ENCODE measurements around the gene INSM1. TPM values are rescaled to one million over a fixed set of nuclear protein-coding genes. Genes with fewer than 3 reads are reported as not detected.

The INSM1 gene
- total RNA-seq, 1 experiment from 2014 or later = not detected

DNA sequence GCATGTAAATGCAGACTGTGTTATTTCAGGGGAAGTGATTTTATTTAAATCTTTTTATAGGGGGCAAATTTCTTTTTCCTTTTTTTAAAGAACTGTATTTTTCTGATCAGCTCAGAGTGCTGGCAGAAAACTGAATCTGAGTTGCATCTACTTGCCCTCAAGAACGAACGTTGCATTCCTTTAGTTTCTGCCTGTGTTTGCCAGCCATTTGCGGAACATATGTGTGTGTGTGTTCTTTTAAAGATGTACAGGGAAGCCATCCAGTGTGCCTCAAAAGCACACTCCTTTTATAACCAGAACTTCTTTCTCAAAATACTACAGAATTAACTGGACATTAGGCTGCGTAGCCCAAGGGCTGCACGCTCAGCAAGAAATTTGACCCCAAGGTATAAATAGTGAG lies 25.8 kb upstream of the INSM1 start:
- intact Hi-C loops (cut with micrococcal nuclease; ENCODE audit: unreplicated experiment) = no loop called here

GRCh38 chr20:20343932-20344331 lies 24.0 kb upstream of the INSM1 start:
- Histone ChIP-seq H3K4me3 (ENCODE audit: low read depth, low read length) (no peak overlapping the region), H3K36me3 (ENCODE audit: control insufficient read depth, insufficient read depth, low read length) (no peaks in the 10 kb centered on the region), H3K27me3 (replicated peaks; ENCODE audit: control insufficient read depth, insufficient read depth, low read length) (no peaks in the 10 kb centered on the region), H3K4me1 (no peaks in the 10 kb centered on the region), H3K9me3 (no peaks in the 10 kb centered on the region; the same call in 1 of the 2 replicates)
- no peak for DNase-seq
- Mint-ChIP-seq H3K9me3 (ENCODE audit: unreplicated experiment) (no peaks in the 10 kb centered on the region), H3K27ac (ENCODE audit: unreplicated experiment) (no peak overlapping the region), H3K36me3 (ENCODE audit: insufficient read depth, unreplicated experiment) (no peaks in the 10 kb centered on the region), H3K4me3 (ENCODE audit: unreplicated experiment) (no peak overlapping the region), H3K27me3 (ENCODE audit: insufficient read depth, unreplicated experiment) (peaks cover 20% of the 10 kb centered on the region), H3K4me1 (ENCODE audit: low read depth, unreplicated experiment) (no peaks in the 10 kb centered on the region)
- intact Hi-C loops (cut with micrococcal nuclease; ENCODE audit: unreplicated experiment) = no loop called here
- CTCF ChIA-PET = no interaction called here
- POLR2A ChIA-PET = no interaction called here
- TF ChIP-seq CTCF (IDR thresholded peaks at IDR 0.05; ENCODE audit: insufficient read depth in 1 of 2, low read depth in 1 of 2, low read length in 1 of 2, severe bottlenecking in 1 of 2, unreplicated experiment in 1 of 2) = no peak
- no TSS peak for BruUV-seq (replicated peaks)

More for the DNA sequence above, 25.8 kb upstream of the INSM1 start:
- DNase-seq = no peak
- no peak overlapping the region for H3K4me3 Mint-ChIP-seq (ENCODE audit: unreplicated experiment)
- ChIA-PET POLR2A (no interaction called here), CTCF (no interaction called here)
- peaks cover 7% of the 10 kb centered on the region for H3K9me3 Mint-ChIP-seq (ENCODE audit: unreplicated experiment)
- H3K36me3 Mint-ChIP-seq (ENCODE audit: insufficient read depth, unreplicated experiment) = no peaks in the 10 kb centered on the region
- BruUV-seq (replicated peaks) = no TSS peak
- Histone ChIP-seq H3K36me3 (ENCODE audit: control insufficient read depth, insufficient read depth, low read length) (no peaks in the 10 kb centered on the region), H3K9me3 (no peaks in the 10 kb centered on the region; the same call in 1 of the 2 replicates), H3K27me3 (replicated peaks; ENCODE audit: control insufficient read depth, insufficient read depth, low read length) (no peaks in the 10 kb centered on the region), H3K4me3 (ENCODE audit: low read depth, low read length) (no peak overlapping the region), H3K4me1 (no peaks in the 10 kb centered on the region)
- no peak for TF ChIP-seq CTCF (IDR thresholded peaks at IDR 0.05; ENCODE audit: insufficient read depth in 1 of 2, low read depth in 1 of 2, low read length in 1 of 2, severe bottlenecking in 1 of 2, unreplicated experiment in 1 of 2)
- H3K4me1 Mint-ChIP-seq (ENCODE audit: low read depth, unreplicated experiment) = no peaks in the 10 kb centered on the region
- H3K27ac Mint-ChIP-seq (ENCODE audit: unreplicated experiment) = no peak overlapping the region
- H3K27me3 Mint-ChIP-seq (ENCODE audit: insufficient read depth, unreplicated experiment) = peaks cover 21% of the 10 kb centered on the region

GRCh38 chr20:20344476-20344875 lies 23.4 kb upstream of the INSM1 start:
- H3K4me3 Mint-ChIP-seq (ENCODE audit: unreplicated experiment) = no peak overlapping the region
- H3K27me3 Mint-ChIP-seq (ENCODE audit: insufficient read depth, unreplicated experiment) = peaks cover 23% of the 10 kb centered on the region
- no peak for TF ChIP-seq CTCF (IDR thresholded peaks at IDR 0.05; ENCODE audit: insufficient read depth in 1 of 2, low read depth in 1 of 2, low read length in 1 of 2, severe bottlenecking in 1 of 2, unreplicated experiment in 1 of 2)
- H3K9me3 Mint-ChIP-seq (ENCODE audit: unreplicated experiment) = no peaks in the 10 kb centered on the region
- BruUV-seq (replicated peaks) = no TSS peak
- H3K27ac Mint-ChIP-seq (ENCODE audit: unreplicated experiment) = no peak overlapping the region
- no peak for DNase-seq
- intact Hi-C loops (cut with micrococcal nuclease; ENCODE audit: unreplicated experiment) = no loop called here
- H3K4me3 ChIP-seq (ENCODE audit: low read depth, low read length) = no peak overlapping the region
- no peaks in the 10 kb centered on the region for H3K4me1 ChIP-seq
- no peaks in the 10 kb centered on the region for H3K36me3 ChIP-seq (ENCODE audit: control insufficient read depth, insufficient read depth, low read length)
- ChIA-PET CTCF (no interaction called here), POLR2A (no interaction called here)
- H3K36me3 Mint-ChIP-seq (ENCODE audit: insufficient read depth, unreplicated experiment) = no peaks in the 10 kb centered on the region
- H3K9me3 ChIP-seq = no peaks in the 10 kb centered on the region; the same call in 1 of the 2 replicates
- no peaks in the 10 kb centered on the region for H3K4me1 Mint-ChIP-seq (ENCODE audit: low read depth, unreplicated experiment)
- H3K27me3 ChIP-seq (replicated peaks; ENCODE audit: control insufficient read depth, insufficient read depth, low read length) = no peaks in the 10 kb centered on the region

Data from Caco-2 (cell line).